Neural progenitor cell (in vitro differentiated cells): ENCODE measurements around the gene BRDT. TPM values are rescaled to one million over a fixed set of nuclear protein-coding genes. Genes with fewer than 3 reads are reported as not detected.

Experiments used
- DNase-seq: peaks from one replicate; pipeline ENCODE4 v3.0.0-alpha.2; 2016; ENCODE audit warnings: low spot score
- H2AFZ ChIP-seq: fragments of 200-600 bp; sonication (generic); replicated peaks from 2 replicates; pipeline ENCODE4 v1.6.1; 2016; ENCODE audit warnings: antibody characterized with exemption
- H3F3A ChIP-seq: fragments of 200-600 bp; sonication (generic); 2 replicates; pipeline ENCODE4 v1.6.1; 2016; ENCODE audit warnings: antibody characterized with exemption, low read depth
- H3K27ac ChIP-seq: fragments of 200-600 bp; sonication (generic); 2 replicates; pipeline ENCODE4 v1.5.1; 2016; ENCODE audit warnings: mild to moderate bottlenecking
- H3K27me3 ChIP-seq: fragments of 200-600 bp; sonication (generic); 2 replicates; pipeline ENCODE4 v1.6.1; 2016; ENCODE audit warnings: mild to moderate bottlenecking, moderate library complexity
- H3K36me3 ChIP-seq: fragments of 200-600 bp; sonication (generic); 2 replicates; pipeline ENCODE4 v1.5.1; 2016
- H3K4me1 ChIP-seq: fragments of 200-600 bp; sonication (generic); 2 replicates; pipeline ENCODE4 v1.6.1; 2016; ENCODE audit warnings: mixed run types
- H3K4me2 ChIP-seq: fragments of 200-600 bp; sonication (generic); 2 replicates; pipeline ENCODE4 v1.6.1; 2016
- H3K4me3 ChIP-seq: fragments of 200-600 bp; sonication (generic); 2 replicates; pipeline ENCODE4 v1.5.1; 2016
- H3K79me2 ChIP-seq: fragments of 200-600 bp; sonication (generic); 2 replicates; pipeline ENCODE4 v1.6.1; 2016; ENCODE audit warnings: low read depth
- H3K9ac ChIP-seq: fragments of 200-600 bp; sonication (generic); 2 replicates; pipeline ENCODE4 v1.6.1; 2016
- H3K9me3 ChIP-seq: fragments of 200-600 bp; sonication (generic); 2 replicates; pipeline ENCODE4 v1.5.1; 2016; ENCODE audit warnings: low read depth
- H4K20me1 ChIP-seq: fragments of 200-600 bp; sonication (generic); 2 replicates; pipeline ENCODE4 v1.6.1; 2016; ENCODE audit warnings: low read depth
- H3K27ac Mint-ChIP-seq: 3 replicates; pipeline ENCODE4 v1.8.0; 2021; ENCODE audit warnings: mixed read lengths
- H3K27me3 Mint-ChIP-seq: 2 replicates; pipeline ENCODE4 v1.8.0; 2022; ENCODE audit warnings: low read depth, mild to moderate bottlenecking, inconsistent platforms, moderate library complexity, mixed read lengths; ENCODE audit not compliant: insufficient read depth
- H3K36me3 Mint-ChIP-seq: 3 replicates; pipeline ENCODE4 v1.8.0; 2021; ENCODE audit warnings: mixed read lengths
- H3K4me1 Mint-ChIP-seq: 3 replicates; pipeline ENCODE4 v1.8.0; 2021; ENCODE audit warnings: mixed read lengths
- H3K4me3 Mint-ChIP-seq: 3 replicates; pipeline ENCODE4 v1.8.0; 2021; ENCODE audit warnings: mild to moderate bottlenecking, moderate library complexity, mixed read lengths
- H3K9me3 Mint-ChIP-seq: 3 replicates; pipeline ENCODE4 v1.8.0; 2020; ENCODE audit warnings: mixed read lengths
- EZH2 ChIP-seq: fragments of 200-600 bp; sonication (generic); IDR thresholded peaks from 2 replicates; pipeline ENCODE4 v1.6.1; 2017; ENCODE audit warnings: antibody characterized with exemption, mild to moderate bottlenecking, moderate library complexity
- EZH2phosphoT487 ChIP-seq: fragments of 200-600 bp; sonication (generic); IDR thresholded peaks from 2 replicates; pipeline ENCODE4 v1.6.1; 2017; ENCODE audit warnings: antibody characterized with exemption
- total RNA-seq: library from RNA; depleted of rRNA; stranded (reverse); fragments of >200 nt; gene quantifications from 2 replicates; pipeline ENCODE4 v1.2.3, GENCODE V29; 2015; ENCODE audit warnings: low replicate concordance
- TF ChIP-seq, protein P1 (sequence below): fragments of 200-600 bp; sonication (generic); IDR thresholded peaks from 2 replicates; pipeline ENCODE4 v1.5.1; 2017; ENCODE audit warnings: antibody characterized with exemption, mild to moderate bottlenecking

Gene BRDT
- total RNA-seq, 1 donor from 2014 or later, result not detected

DNA sequence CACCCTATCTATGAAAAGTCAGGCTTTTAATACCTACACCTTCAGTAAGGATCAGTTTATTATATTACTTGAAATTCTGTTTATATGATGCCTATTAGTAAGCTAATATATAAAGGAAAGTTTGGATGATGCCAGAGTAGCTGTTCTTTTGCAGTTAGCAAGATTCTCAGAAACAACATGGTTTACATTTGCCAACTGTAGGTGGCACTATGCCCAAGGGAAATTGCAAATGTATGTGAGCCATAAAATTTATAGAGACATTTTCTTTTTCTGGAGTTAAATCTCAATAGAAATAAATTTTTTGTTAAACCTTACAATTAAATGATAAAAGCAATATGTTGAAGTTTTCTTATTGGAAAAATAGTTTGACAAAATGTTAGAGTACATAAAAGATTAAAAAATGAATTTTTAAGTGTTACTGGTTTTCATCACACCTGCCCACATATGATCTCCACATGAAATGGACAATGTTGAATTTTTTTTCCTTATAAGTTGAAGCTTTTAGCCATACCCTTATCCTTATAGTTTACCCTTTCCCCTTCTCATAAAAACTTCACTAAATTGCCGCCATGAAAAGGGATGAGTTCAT is 48.5 kb downstream of the BRDT start:
- Histone ChIP-seq H3F3A (no peaks in the 10 kb centered on the region), H2AFZ (no peak overlapping the region), H3K9ac (no peak overlapping the region), H3K36me3 (no peaks in the 10 kb centered on the region), H3K27me3 (no peaks in the 10 kb centered on the region), H3K4me3 (no peak overlapping the region), H3K4me2 (no peak overlapping the region), H3K4me1 (no peaks in the 10 kb centered on the region), H3K9me3 (no peaks in the 10 kb centered on the region), H3K27ac (no peak overlapping the region), H3K79me2 (no peaks in the 10 kb centered on the region), H4K20me1 (no peaks in the 10 kb centered on the region)
- H3K4me3 Mint-ChIP-seq, result no peak overlapping the region
- H3K36me3 Mint-ChIP-seq, result no peaks in the 10 kb centered on the region
- no peaks in the 10 kb centered on the region for H3K4me1 Mint-ChIP-seq
- no peaks in the 10 kb centered on the region for H3K27me3 Mint-ChIP-seq
- H3K9me3 Mint-ChIP-seq, result no peaks in the 10 kb centered on the region
- H3K27ac Mint-ChIP-seq, result no peak overlapping the region
- TF ChIP-seq, protein P1, sequence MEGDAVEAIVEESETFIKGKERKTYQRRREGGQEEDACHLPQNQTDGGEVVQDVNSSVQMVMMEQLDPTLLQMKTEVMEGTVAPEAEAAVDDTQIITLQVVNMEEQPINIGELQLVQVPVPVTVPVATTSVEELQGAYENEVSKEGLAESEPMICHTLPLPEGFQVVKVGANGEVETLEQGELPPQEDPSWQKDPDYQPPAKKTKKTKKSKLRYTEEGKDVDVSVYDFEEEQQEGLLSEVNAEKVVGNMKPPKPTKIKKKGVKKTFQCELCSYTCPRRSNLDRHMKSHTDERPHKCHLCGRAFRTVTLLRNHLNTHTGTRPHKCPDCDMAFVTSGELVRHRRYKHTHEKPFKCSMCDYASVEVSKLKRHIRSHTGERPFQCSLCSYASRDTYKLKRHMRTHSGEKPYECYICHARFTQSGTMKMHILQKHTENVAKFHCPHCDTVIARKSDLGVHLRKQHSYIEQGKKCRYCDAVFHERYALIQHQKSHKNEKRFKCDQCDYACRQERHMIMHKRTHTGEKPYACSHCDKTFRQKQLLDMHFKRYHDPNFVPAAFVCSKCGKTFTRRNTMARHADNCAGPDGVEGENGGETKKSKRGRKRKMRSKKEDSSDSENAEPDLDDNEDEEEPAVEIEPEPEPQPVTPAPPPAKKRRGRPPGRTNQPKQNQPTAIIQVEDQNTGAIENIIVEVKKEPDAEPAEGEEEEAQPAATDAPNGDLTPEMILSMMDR, result peak; percentile 83
- TF ChIP-seq EZH2 (no peak), EZH2phosphoT487 (no peak)
- peak; percentile 54 for DNase-seq

DNA sequence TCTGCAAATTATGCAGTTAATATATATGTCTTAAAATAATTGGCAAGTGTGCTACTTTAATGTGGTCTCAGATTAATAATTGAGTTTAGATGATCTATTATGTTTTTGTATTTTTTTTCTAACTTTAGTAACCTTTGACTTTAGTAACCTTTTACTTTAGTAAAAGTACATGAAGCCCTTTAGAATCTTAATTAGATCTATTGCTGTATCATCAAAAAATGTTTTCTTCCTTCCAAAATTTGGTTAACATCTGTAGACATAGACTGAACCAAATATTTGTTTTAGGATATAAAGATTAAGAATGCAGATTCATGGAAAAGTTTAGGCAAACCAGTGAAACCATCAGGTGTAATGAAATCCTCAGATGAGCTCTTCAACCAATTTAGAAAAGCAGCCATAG is 54.9 kb downstream of the BRDT start:
- H3K36me3 Mint-ChIP-seq, result no peaks in the 10 kb centered on the region
- Histone ChIP-seq H2AFZ (no peak overlapping the region), H3K9me3 (no peaks in the 10 kb centered on the region), H3K9ac (no peak overlapping the region), H3F3A (no peaks in the 10 kb centered on the region), H4K20me1 (no peaks in the 10 kb centered on the region), H3K4me3 (no peak overlapping the region), H3K27ac (no peak overlapping the region), H3K4me1 (no peaks in the 10 kb centered on the region), H3K4me2 (no peak overlapping the region), H3K36me3 (no peaks in the 10 kb centered on the region), H3K27me3 (no peaks in the 10 kb centered on the region), H3K79me2 (no peaks in the 10 kb centered on the region)
- no peaks in the 10 kb centered on the region for H3K9me3 Mint-ChIP-seq
- no peaks in the 10 kb centered on the region for H3K27me3 Mint-ChIP-seq
- no peak for TF ChIP-seq EZH2
- TF ChIP-seq, protein P1, result no peak
- TF ChIP-seq EZH2phosphoT487, result no peak
- no peak for DNase-seq
- no peak overlapping the region for H3K4me3 Mint-ChIP-seq
- H3K27ac Mint-ChIP-seq, result no peak overlapping the region
- no peaks in the 10 kb centered on the region for H3K4me1 Mint-ChIP-seq

DNA sequence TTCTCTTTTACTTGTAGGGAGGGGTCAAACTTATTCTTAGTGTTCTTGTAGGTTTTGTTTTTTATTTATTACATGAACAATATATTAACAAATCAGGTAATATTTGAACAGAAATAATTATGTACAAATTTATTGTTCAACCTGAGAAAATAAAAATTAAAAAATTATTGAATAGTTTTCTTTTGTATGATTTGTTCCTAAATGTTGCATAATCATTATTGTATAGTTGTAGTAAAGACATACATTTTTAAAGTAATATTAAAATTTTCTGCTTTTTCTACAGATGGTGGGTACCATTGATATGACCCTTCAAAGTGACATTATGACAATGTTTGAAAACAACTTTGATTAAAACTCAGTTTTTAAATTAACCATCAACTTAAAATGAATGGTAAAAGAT is 64.7 kb downstream of the BRDT start:
- H3K27me3 ChIP-seq, result no peaks in the 10 kb centered on the region
- H3K4me1 Mint-ChIP-seq, result no peaks in the 10 kb centered on the region
- no peak overlapping the region for H3K4me3 Mint-ChIP-seq
- no peaks in the 10 kb centered on the region for H3K9me3 Mint-ChIP-seq
- H3K27ac ChIP-seq, result no peak overlapping the region
- H3K79me2 ChIP-seq, result no peaks in the 10 kb centered on the region
- no peaks in the 10 kb centered on the region for H3K4me1 ChIP-seq
- H3K4me3 ChIP-seq, result no peak overlapping the region
- H3K36me3 ChIP-seq, result no peaks in the 10 kb centered on the region
- H4K20me1 ChIP-seq, result no peaks in the 10 kb centered on the region
- no peaks in the 10 kb centered on the region for H3F3A ChIP-seq
- H3K9ac ChIP-seq, result no peak overlapping the region
- no peak overlapping the region for H3K4me2 ChIP-seq
- no peak overlapping the region for H2AFZ ChIP-seq
- H3K27me3 Mint-ChIP-seq, result no peaks in the 10 kb centered on the region
- no peaks in the 10 kb centered on the region for H3K9me3 ChIP-seq
- TF ChIP-seq EZH2, result no peak
- TF ChIP-seq, protein P1, result no peak
- H3K36me3 Mint-ChIP-seq, result no peaks in the 10 kb centered on the region
- H3K27ac Mint-ChIP-seq, result no peak overlapping the region
- no peak for DNase-seq
